Stimulated activated CD4-positive, alpha-beta T cell treated with anti-CD3 and anti-CD28 coated beads, Interleukin-12 subunit alpha, Interleukin-12 subunit beta, amount 100 ng/mL, for 4 hours (primary cell): ENCODE results near the gene PIK3R2.

Experiments used
- DNase-seq: peaks from one replicate; pipeline ENCODE4 v3.0.0-alpha.2; 2020

Gene PIK3R2

DNA sequence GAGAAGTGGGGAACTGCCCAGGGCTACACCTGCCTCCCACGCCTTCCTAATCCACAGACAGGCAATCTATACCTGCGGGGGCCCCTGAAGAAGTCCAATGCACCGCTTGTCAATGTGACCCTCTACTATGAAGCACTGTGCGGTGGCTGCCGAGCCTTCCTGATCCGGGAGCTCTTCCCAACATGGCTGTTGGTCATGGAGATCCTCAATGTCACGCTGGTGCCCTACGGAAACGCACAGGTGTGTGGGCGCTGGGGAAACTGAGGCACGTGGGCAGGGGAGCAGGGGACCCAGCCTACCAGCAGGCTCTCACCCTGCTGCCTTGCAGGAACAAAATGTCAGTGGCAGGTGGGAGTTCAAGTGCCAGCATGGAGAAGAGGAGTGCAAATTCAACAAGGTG lies 22.0 kb downstream of the PIK3R2 start:
- DNase-seq = no peak

DNA sequence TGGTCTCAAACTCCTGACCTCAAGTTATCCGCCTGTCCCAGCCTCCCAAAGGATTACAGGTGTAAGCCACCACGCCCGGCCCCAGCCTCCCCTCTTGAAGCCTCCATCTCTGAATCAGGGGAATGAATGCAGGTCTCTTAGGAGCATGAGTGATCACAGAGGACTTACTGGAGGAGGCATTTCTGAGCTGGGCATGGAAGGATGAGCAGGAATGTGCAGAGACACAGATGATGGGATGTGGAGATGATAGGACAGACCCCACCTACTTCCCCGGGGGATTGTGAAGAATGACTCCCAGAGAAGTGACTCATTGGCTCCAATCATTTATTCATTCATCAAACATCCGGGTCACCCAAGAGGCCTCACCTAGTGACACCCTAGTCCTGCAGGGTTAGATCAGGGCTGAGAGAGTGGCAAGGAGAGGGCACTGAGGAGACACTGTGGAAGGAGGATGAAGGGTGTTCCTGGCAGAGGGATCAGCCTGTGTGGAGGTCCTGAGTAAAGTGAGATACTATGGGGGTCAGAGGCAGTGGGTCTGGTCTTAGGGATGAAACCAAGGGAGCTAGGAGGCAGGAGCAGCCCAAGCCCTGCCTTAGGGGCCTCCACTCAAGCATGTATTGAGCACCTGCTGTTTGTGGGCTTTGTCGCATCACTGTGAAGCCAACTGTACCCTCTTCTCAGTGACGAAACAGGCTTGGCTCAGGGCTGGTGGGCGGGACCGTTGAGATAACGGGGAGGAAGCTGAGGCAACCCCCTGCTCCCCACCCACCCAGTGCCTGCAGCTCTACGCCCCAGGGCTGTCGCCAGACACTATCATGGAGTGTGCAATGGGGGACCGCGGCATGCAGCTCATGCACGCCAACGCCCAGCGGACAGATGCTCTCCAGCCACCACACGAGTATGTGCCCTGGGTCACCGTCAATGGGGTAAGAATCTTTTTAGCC lies 23.7 kb downstream of the PIK3R2 start:
- no peak for DNase-seq

DNA sequence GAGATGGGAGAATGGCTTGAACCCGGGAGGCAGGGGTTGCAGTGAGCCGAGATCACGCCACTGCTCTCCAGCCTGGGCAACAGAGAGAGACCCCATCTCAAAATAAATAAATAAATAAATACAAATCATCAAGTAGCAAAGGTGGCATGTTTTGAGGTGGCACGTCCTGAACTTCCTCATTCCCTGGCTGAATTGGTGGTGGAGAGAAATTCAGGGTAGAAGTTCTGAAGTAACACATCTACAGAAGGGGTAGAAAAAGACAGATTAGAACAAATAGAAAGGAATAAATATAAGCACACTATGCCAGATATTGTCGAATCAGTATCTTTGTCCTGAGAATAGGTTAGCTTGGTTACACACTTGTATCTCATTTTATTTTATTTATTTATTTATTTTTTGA lies 27.0 kb downstream of the PIK3R2 start:
- DNase-seq = no peak

DNA sequence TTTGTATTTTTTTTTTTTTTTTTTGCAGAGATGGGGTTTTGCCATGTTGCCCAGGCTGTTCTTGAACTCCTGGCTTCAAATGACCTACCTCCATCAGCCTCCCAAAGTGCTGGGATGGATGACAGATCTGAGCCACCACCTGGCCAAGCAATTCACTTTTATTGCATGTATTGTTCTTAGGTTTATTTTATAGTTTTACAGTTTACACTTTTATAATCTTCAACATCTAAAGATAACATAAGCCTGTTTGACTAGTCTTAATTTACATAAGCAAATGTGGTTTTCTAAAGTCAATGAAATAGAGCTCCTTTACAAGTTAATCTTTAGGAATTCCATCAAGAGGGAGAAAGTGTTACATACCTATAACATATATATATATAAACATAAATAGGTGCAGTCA lies 30.6 kb downstream of the PIK3R2 start:
- no peak for DNase-seq

- DNase-seq = no peak
Observed at GRCh38 chr19:18185538-18185937, 32.6 kb downstream of the PIK3R2 start.

DNA sequence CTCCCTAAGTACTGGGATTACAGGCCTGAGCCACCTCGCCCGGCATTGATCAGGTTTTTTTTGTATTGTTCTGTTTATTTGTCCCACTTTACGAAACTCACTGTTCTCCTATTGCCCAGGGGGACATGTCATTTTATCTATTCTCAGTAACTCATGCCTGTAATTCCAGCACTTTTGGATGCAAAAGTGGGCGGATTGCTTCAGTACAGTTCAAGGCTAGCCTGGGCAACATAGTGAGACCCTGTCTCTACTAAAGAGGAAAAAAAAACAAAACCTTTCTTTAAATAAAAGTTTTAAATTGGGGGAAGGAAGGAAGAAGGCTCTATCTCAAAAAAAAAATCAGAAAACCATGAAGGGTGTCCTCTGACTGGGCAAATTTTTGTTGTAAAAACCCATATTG lies 37.3 kb downstream of the PIK3R2 start:
- no peak for DNase-seq

DNA sequence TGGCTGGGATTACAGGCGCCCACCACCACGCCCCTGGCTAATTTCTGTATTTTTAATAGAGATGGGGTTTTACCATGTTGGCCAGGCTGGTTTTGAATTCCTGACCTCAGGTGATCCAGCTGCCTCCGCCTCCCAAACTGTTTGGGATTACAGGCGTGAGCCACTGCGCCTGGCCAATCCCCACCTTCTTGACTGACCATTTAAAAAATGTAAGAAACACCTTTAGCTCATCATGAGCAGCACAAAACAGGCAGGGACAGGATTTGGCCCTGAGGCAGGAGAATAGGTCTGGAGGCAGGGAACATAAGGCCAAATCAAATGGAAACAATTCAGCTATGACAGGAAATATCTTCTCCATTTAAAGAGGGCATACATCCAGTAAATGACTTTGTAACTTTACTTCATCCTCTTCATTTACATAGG lies 38.7 kb downstream of the PIK3R2 start:
- no peak for DNase-seq

GRCh38 chr19:18192673-18193387 lies 39.9 kb downstream of the PIK3R2 start, which contains the start of gene MPV17L2:
Gene MPV17L2, plus strand, starts transcription at chr19:18193218. Its CDS starts 64 bp downstream, at chr19:18193282.
- DNase-seq = peak; percentile 95

- DNase-seq = no peak
Observed at GRCh38 chr19:18193388-18194180, 40.6 kb downstream of the PIK3R2 start.

- no peak for DNase-seq
Observed at GRCh38 chr19:18194181-18194530, 41.2 kb downstream of the PIK3R2 start.

- peak; percentile 38 for DNase-seq
Observed at GRCh38 chr19:18194554-18195238, 41.7 kb downstream of the PIK3R2 start.

DNA sequence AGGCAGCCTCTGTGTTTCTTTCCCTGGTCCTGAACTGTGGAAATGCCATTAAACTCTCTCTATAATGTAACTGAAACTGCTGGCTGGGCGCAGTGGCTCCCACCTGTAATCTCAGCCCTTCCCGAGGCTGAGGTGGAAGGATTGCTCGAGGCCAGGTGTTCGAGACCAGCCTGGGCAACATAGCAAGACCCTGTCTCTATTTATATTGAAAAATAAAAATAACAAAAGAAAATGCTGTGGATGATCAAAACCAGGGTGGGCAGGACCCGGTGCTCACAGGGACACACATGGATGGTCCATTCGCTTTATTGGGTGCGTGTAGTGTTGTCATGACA lies 43.5 kb downstream of the PIK3R2 start:
- no peak for DNase-seq

GRCh38 chr19:18197306-18197705 lies 44.3 kb downstream of the PIK3R2 start:
- DNase-seq = no peak

DNA sequence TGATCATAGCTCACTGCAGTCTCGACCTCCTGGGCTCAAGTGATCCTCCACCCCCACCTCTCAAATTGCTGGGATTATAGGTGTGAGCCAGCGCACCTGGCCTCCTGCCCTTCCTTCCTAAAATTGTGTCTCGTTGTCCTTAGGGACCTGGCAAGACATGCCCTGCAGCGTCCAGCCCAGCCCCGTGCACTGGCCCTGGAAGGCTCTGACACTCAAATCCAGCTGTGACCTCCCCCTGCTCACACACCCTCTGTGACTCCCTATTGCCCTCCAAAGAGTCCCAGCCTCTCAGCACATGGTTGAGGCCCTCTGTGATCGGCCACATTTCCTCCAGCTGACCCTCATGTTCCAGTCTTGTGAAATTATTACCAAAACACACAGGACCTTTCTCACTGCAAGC lies 45.0 kb downstream of the PIK3R2 start:
- no peak for DNase-seq

DNA sequence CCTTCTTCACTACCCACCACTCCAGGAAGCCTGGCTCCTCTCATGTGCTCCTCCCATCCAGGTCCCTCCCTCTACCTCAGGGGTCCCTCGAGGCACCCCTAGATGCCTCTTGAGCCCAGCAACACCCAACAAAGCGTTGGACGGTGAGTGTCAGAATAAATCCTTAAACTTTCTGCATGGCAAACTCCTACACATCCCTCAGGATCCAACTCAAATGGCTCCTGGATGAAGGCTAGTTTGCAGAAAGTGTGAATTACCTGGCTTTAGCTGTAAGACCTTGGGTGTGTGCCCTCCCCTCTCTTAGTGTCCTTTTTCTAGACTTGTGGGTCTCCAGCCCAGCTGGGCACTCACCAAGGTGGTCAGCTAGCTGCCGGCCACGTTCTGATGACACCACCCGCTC lies 45.4 kb downstream of the PIK3R2 start:
- DNase-seq = no peak

- no peak for DNase-seq
Observed at GRCh38 chr19:18202397-18202777, 49.4 kb downstream of the PIK3R2 start.

DNA sequence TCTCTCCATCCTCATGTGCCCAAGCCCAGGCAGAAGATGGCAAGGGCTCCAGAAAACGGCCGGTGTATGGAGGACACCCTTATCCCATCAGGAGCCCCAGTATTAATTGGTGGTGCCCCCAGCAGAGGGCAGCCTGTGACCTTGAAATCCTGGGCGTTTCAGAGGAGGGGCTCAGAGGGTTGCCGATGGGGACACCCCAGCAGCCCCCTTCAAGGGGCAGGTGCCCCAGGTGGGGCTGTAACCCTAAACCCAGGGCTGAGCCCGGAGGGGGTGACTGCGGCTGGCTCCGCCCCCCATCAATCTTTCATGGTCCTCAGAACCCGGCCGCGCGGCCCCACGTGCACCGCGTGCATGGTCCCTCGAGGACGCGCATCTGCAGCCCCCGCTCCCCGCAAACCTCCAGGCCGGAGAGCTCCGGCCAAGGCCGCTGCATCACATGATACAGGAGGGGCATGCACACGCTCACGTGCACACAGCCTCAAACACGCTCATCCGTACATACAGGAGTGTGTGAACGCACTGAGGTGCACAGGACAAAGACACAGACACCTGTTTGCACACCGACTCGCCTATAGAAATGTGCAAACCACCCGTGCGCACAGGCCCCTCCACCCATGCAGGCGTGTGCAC lies 49.9 kb downstream of the PIK3R2 start:
- no peak for DNase-seq

DNA sequence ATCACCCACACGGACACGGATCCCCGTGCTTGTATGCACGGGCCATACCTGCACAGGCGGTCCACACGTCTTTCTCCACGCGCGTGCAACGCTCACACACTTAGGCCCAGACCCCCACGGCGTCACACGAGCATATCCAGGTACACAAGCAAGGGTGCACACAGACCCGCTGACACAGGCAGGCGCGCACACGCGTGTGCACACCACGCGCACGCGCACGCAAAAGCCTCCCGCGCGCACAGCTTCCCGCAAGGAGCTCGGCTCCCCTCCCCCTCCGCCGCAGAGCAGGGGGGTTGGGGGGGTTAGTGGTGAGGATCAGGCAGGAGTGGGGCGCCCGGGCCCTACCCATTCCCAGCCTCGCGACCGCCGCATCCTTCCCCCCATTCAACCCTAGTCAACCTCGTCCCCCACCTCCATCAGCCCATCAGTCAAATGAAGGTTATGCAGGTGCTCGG lies 50.5 kb downstream of the PIK3R2 start:
- DNase-seq = peak; percentile 33

DNA sequence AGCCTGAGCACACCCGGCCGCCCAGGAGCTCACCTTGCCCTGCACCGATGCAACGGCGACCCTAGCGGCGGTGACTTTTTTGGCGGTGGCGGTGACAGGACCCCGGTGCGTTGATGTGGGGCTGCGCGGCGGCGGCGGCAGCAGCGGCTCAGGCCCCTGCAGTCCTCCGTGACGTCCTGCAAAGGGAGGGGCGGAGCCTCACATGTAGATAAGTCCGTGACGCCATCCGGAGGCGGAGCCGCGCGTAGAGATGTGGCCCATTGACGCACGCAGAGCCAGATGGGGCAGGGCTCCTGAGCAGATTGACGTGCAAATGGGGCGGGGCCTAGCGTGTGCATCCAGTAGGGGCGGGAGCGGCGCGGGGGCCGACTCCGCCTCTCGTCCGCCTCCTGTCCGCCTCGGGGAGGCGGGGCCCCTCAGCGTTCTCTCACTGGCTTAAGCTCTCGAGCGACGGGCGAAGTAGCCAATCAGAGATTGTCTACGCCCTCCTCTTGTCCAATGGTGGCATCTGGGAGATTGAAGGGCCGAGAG lies 51.0 kb downstream of the PIK3R2 start, which contains the start of gene RAB3A:
RAB3A (minus strand) TSS at position 180 of the 531 bp plus-strand sequence. CDS start 1,302 bp downstream, outside the sequence.
- DNase-seq = peak; percentile 99

- peak; percentile 41 for DNase-seq
Observed at GRCh38 chr19:18204394-18205199, 51.6 kb downstream of the PIK3R2 start.
